ENCODE measurements around the gene NDST1. TPM values are rescaled to one million over a fixed set of nuclear protein-coding genes. Genes with fewer than 3 reads are reported as not detected.

The NDST1 gene
- total RNA-seq, 4 donors from 2014 or later = 36.1 to 70.5 (median 50.5) TPM

- DNase-seq (no peak), ATAC-seq (no peak)
- H3K4me1 ChIP-seq = peaks cover 50 to 59% of the 10 kb centered on the region in 2 donors
- H3K36me3 ChIP-seq = peaks cover 0 to 11% of the 10 kb centered on the region in 2 donors
- TF ChIP-seq POLR2A (IDR thresholded peaks at IDR 0.05) (no peak), CTCF (IDR thresholded peaks at IDR 0.05 in 4 of 5, conservative IDR thresholded peaks at IDR 0.05 in 1 of 5) (no peak)
- in situ Hi-C loops (cut with MboI; ENCODE audit: low sequenced_read_pairs in 4 of 4) = no loop called here
- H3K27ac ChIP-seq = no peak overlapping the region
- H3K9me3 ChIP-seq = no peaks in the 10 kb centered on the region
- H3K27me3 ChIP-seq = no peaks in the 10 kb centered on the region
- intact Hi-C loops (cut with DNase I; ENCODE audit: low total_unique reads) = no loop called here
- H3K4me3 ChIP-seq = no peak overlapping the region
Observed at GRCh38 chr5:150520747-150521521, 13.0 kb downstream of the NDST1 start.

- DNase-seq (no peak), ATAC-seq (no peak)
- intact Hi-C loops (cut with DNase I; ENCODE audit: low total_unique reads) = no loop called here
Observed at GRCh38 chr5:150521522-150521817, 13.5 kb downstream of the NDST1 start.

GRCh38 chr5:150521939-150522503 lies 14.1 kb downstream of the NDST1 start:
- H3K36me3 ChIP-seq = peaks cover 0 to 11% of the 10 kb centered on the region in 2 donors
- ATAC-seq (no peak), DNase-seq (no peak)
- peak overlapping the region; percentile 40 to 79 (median 60) for H3K27ac ChIP-seq
- no peak for TF ChIP-seq CTCF (IDR thresholded peaks at IDR 0.05 in 4 of 5, conservative IDR thresholded peaks at IDR 0.05 in 1 of 5)
- TF ChIP-seq POLR2A (IDR thresholded peaks at IDR 0.05) = no peak
- peaks cover 57 to 69% of the 10 kb centered on the region in 2 donors for H3K4me1 ChIP-seq
- no peaks in the 10 kb centered on the region for H3K27me3 ChIP-seq
- H3K9me3 ChIP-seq = no peaks in the 10 kb centered on the region
- in situ Hi-C loops (cut with MboI; ENCODE audit: low sequenced_read_pairs in 4 of 4) (no loop called here), intact Hi-C loops (cut with DNase I; ENCODE audit: low total_unique reads) (no loop called here)
- H3K4me3 ChIP-seq = no peak overlapping the region

More at GRCh38 chr5:150521522-150521817, 13.5 kb downstream of the NDST1 start:
- Histone ChIP-seq H3K4me1 (peaks cover 52 to 63% of the 10 kb centered on the region in 2 donors), H3K4me3 (no peak overlapping the region), H3K36me3 (peaks cover 0 to 11% of the 10 kb centered on the region in 2 donors), H3K27ac (no peak overlapping the region), H3K9me3 (no peaks in the 10 kb centered on the region), H3K27me3 (no peaks in the 10 kb centered on the region)
- in situ Hi-C loops (cut with MboI; ENCODE audit: low sequenced_read_pairs in 4 of 4) = no loop called here
- no peak for TF ChIP-seq CTCF (IDR thresholded peaks at IDR 0.05 in 4 of 5, conservative IDR thresholded peaks at IDR 0.05 in 1 of 5)

- no peak overlapping the region for H3K4me3 ChIP-seq
- peak overlapping the region; percentile 40 to 79 (median 60) for H3K27ac ChIP-seq
- peaks cover 0 to 13% of the 10 kb centered on the region in 2 donors for H3K36me3 ChIP-seq
- in situ Hi-C loops (cut with MboI; ENCODE audit: low sequenced_read_pairs in 4 of 4) (no loop called here), intact Hi-C loops (cut with DNase I; ENCODE audit: low total_unique reads) (loop anchor here (1.0 kb wide), 1 partner anchor 63 kb away; no protein-coding TSS in a partner anchor)
- ATAC-seq = no peak
- no peaks in the 10 kb centered on the region for H3K9me3 ChIP-seq
- peaks cover 61 to 68% of the 10 kb centered on the region in 2 donors for H3K4me1 ChIP-seq
- no peaks in the 10 kb centered on the region for H3K27me3 ChIP-seq
- no peak for DNase-seq
- TF ChIP-seq CTCF (IDR thresholded peaks at IDR 0.05 in 4 of 5, conservative IDR thresholded peaks at IDR 0.05 in 1 of 5) (no peak), POLR2A (IDR thresholded peaks at IDR 0.05) (no peak)
Observed at GRCh38 chr5:150522504-150523414, 14.8 kb downstream of the NDST1 start.

Data from gastrocnemius medialis (tissue), 4 donors.